Nephron (organoid): ENCODE results near the gene NNT.

Experiments used
- H3K27ac Mint-ChIP-seq, 3 experiments: 2 replicates each; pipeline ENCODE4 v1.8.0; 2020; ENCODE audit warnings: mixed read lengths in 3 of 3, mild to moderate bottlenecking in 2 of 3, moderate library complexity in 1 of 3
- H3K27me3 Mint-ChIP-seq: 2 replicates; pipeline ENCODE4 v1.8.0; 2021; ENCODE audit warnings: low read depth, mild to moderate bottlenecking, moderate library complexity, mixed read lengths
- H3K36me3 Mint-ChIP-seq: 2 replicates; pipeline ENCODE4 v1.8.0; 2020; ENCODE audit warnings: low read depth, mixed read lengths
- H3K4me1 Mint-ChIP-seq: 2 replicates; pipeline ENCODE4 v1.8.0; 2020; ENCODE audit warnings: mixed read lengths
- H3K4me3 Mint-ChIP-seq, 3 experiments: 2 replicates each; pipeline ENCODE4 v1.8.0; 2020; ENCODE audit warnings: mild to moderate bottlenecking in 3 of 3, mixed read lengths in 3 of 3, moderate library complexity in 2 of 3
- H3K9me3 Mint-ChIP-seq: 2 replicates; pipeline ENCODE4 v1.8.0; 2020; ENCODE audit warnings: mixed read lengths
- CTCF ChIP-seq, 3 experiments: fragments of 200-600 bp; sonication (generic); IDR thresholded peaks; one replicate each; pipeline ENCODE4 v1.5.0; 2021; ENCODE audit warnings: antibody characterized with exemption in 3 of 3; ENCODE audit not compliant: unreplicated experiment in 3 of 3

NNT gene

DNA sequence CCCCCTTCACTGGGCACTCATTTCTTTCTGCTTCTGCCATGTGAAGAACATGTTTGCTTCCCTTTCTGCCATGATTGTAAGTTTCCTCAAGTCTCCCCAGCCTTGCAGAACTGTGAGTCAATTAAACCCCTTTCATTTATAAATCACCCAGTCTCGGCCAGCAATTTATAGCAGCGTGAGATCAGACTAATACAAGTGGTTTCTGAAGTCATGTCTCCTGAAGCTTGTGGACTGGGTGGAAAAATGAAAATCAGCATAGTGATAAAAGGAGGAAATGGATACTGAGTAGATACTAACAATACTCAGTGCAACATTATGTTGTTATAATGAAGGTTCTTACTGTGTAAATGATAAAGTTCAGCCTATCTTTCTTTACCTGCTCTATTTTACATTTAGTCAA is 35.1 kb downstream of the NNT start:
- H3K27ac Mint-ChIP-seq: no peak overlapping the region
- no peaks in the 10 kb centered on the region for H3K27me3 Mint-ChIP-seq
- H3K4me3 Mint-ChIP-seq: no peak overlapping the region
- peaks cover 27% of the 10 kb centered on the region for H3K36me3 Mint-ChIP-seq
- TF ChIP-seq CTCF (IDR thresholded peaks at IDR 0.05; ENCODE audit: unreplicated experiment in 3 of 3): no peak
- H3K9me3 Mint-ChIP-seq: no peaks in the 10 kb centered on the region
- peaks cover 5% of the 10 kb centered on the region for H3K4me1 Mint-ChIP-seq

- no peaks in the 10 kb centered on the region for H3K27me3 Mint-ChIP-seq
- no peak overlapping the region for H3K27ac Mint-ChIP-seq
- peaks cover 5% of the 10 kb centered on the region for H3K4me1 Mint-ChIP-seq
- H3K36me3 Mint-ChIP-seq: peaks cover 23% of the 10 kb centered on the region
- no peak overlapping the region for H3K4me3 Mint-ChIP-seq
- TF ChIP-seq CTCF (IDR thresholded peaks at IDR 0.05; ENCODE audit: unreplicated experiment in 3 of 3): no peak
- no peaks in the 10 kb centered on the region for H3K9me3 Mint-ChIP-seq
These were observed 35.6 kb downstream of the NNT start for GRCh38 chr5:43638546-43638945.

- no peak overlapping the region for H3K4me3 Mint-ChIP-seq
- no peaks in the 10 kb centered on the region for H3K9me3 Mint-ChIP-seq
- no peak overlapping the region for H3K27ac Mint-ChIP-seq
- H3K4me1 Mint-ChIP-seq: peaks cover 5% of the 10 kb centered on the region
- peaks cover 16% of the 10 kb centered on the region for H3K36me3 Mint-ChIP-seq
- TF ChIP-seq CTCF (IDR thresholded peaks at IDR 0.05; ENCODE audit: unreplicated experiment in 3 of 3): no peak
- no peaks in the 10 kb centered on the region for H3K27me3 Mint-ChIP-seq
These were observed 36.6 kb downstream of the NNT start for GRCh38 chr5:43639566-43639965.

- H3K27ac Mint-ChIP-seq: no peak overlapping the region
- no peaks in the 10 kb centered on the region for H3K4me1 Mint-ChIP-seq
- no peaks in the 10 kb centered on the region for H3K9me3 Mint-ChIP-seq
- TF ChIP-seq CTCF (IDR thresholded peaks at IDR 0.05; ENCODE audit: unreplicated experiment in 3 of 3): no peak
- H3K4me3 Mint-ChIP-seq: no peak overlapping the region
- H3K27me3 Mint-ChIP-seq: no peaks in the 10 kb centered on the region
- H3K36me3 Mint-ChIP-seq: peaks cover 6% of the 10 kb centered on the region
These were observed 39.4 kb downstream of the NNT start for GRCh38 chr5:43642428-43642827.

DNA sequence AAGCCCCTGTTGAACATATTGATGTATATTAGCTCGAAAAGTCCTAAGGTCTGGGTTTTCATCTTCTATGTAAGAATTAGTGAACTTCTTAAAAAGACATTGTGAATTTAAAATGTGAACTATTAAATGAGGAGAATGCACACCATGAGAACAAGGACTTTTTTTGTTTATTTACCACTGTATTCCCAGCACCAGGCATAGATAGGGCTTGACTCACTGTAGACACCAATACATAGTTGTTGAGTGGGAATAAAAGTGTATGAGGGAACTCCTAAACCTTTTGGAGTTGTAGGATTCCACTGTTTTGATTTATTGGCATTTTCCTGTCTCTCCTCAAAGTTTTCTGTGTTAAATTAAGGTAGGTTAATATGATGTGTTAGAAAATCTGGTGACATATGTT is 40.3 kb downstream of the NNT start:
- Mint-ChIP-seq H3K4me1 (peaks cover 2% of the 10 kb centered on the region), H3K36me3 (peaks cover 8% of the 10 kb centered on the region), H3K4me3 (no peak overlapping the region), H3K9me3 (no peaks in the 10 kb centered on the region), H3K27me3 (no peaks in the 10 kb centered on the region), H3K27ac (no peak overlapping the region)
- TF ChIP-seq CTCF (IDR thresholded peaks at IDR 0.05; ENCODE audit: unreplicated experiment in 3 of 3): no peak

- no peaks in the 10 kb centered on the region for H3K9me3 Mint-ChIP-seq
- no peak overlapping the region for H3K4me3 Mint-ChIP-seq
- no peaks in the 10 kb centered on the region for H3K27me3 Mint-ChIP-seq
- no peak for TF ChIP-seq CTCF (IDR thresholded peaks at IDR 0.05; ENCODE audit: unreplicated experiment in 3 of 3)
- peaks cover 6% of the 10 kb centered on the region for H3K4me1 Mint-ChIP-seq
- peaks cover 12% of the 10 kb centered on the region for H3K36me3 Mint-ChIP-seq
- H3K27ac Mint-ChIP-seq: no peak overlapping the region
These were observed 40.8 kb downstream of the NNT start for GRCh38 chr5:43643750-43644149.
